ENCODE measurements around the gene NR0B1.

The NR0B1 gene

DNA sequence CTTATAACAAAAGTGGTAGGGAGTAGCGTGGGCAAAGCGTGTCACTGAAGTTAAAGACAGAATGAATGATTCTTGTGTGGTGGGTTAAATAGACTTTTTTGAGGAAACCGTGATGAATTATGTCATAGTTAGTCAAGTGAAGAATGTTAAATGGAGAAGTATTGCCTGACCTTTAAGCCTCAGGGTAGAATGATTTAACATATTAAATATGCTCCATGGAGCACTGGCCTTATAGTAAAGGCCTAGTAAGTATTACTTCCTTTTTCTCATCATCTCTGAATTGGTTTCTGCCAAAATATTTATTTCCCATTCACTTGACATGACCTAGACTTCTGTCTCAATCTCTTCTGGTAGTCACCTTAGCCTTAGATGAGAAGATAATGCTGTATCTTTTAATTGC, 38.6 kb downstream of the NR0B1 start:
- DNase-seq (ENCODE audit: low read depth in 2 of 2) = no peak

DNA sequence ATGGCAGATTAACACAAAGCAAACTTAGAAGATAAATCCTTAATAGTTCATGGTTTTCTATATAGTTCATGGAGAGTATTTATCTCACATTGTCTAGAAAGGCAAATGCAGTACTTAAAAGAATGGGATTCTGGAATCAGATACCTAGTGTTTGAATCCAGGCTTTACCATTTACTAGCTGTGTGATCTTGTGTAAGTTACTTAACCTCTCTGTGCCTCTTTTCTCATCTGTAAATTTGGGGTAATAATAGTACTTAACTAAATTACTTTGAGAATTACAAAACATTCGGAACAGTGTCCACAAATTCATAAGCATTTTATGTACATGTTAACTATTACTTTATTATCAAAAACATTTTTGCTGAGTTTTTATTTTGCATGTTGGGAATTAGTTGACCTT, 46.4 kb downstream of the NR0B1 start:
- no peak for DNase-seq (ENCODE audit: low read depth in 2 of 2)

DNA sequence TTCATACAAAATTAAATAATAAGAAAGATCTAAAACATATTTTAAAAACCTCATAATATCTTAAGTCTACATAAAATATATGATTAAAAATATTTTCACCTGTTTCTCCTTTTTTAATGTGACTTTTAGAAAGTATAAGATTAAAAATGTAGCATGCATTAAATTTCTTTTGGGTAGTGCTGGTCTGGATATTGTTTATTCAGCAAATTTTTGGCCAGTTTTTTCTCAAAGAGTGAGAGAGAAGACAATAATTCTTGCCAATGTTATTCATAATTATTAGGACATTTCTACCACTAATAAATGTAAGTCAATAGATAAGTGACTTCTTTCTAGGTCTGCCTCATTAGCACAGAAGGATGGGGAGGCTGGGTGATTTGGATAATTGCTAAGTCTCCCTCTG, 48.2 kb downstream of the NR0B1 start:
- no peak for DNase-seq (ENCODE audit: low read depth in 2 of 2)

GRCh38 chrX:30259927-30260326, 49.3 kb downstream of the NR0B1 start:
- DNase-seq (ENCODE audit: low read depth in 2 of 2) = no peak

Data from stimulated activated CD8-positive, alpha-beta memory T cell treated with anti-CD3 and anti-CD28 coated beads, Interleukin-7, amount 100 ng/mL, for 4 hours (primary cell).